K562 treated with DMSO at 1 percent for 24 hours (cell line): Measurements from ENCODE around the gene BORA. TPM values are rescaled to one million over a fixed set of nuclear protein-coding genes. Genes with fewer than 3 reads are reported as not detected.

Experiments
- total RNA-seq: library from RNA; unstranded; fragments of 300-600 nt; gene quantifications from 2 replicates; pipeline ENCODE4 v1.2.3, GENCODE V29; 2022; ENCODE audit warnings: low read depth; ENCODE audit not compliant: insufficient read depth

The BORA gene
- 5.3 and 6.1 TPM in 2 replicates for total RNA-seq

DNA sequence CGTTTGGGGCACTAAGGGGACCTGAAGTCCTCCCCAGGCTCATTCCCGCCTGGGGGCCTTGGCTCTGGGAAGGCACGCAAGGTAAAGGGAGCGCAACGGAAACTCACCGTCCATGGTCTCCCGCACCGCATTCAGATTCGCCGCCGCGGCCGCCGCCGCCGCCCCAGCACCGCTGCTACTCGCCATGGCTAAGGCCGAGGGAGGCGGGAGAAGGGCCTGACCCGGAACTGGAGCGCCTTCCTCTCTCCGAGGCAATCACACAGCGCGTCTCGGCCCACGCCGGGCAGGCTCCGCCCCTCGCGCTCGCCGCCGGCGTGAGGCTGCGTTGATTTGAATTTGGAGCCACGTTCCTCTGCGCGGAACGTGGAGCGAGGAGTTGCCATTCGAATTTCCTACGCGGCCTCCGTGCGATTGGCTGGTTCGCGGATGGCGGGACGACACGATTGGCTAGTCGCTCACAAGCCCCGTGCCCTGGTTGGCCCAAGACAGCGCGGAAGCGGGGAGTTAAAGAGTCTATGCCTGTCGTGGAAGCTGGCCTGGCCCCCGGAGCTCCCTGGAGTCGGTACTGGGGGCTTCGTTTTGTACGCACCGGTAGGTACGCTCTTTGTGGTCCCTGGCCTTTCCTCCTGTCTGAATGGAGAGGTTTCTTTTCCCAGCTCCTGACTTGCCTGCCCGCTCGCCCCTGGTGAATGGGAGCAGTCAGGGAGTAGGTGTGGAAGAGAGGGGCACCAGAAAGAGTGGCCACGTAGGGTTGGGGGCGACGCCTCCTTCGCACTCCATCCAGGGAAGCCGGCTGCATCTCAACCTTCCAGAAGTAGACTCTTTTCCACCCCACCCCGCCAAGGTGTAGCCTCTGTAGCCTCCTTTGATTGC, at the start of gene BORA, which contains the start of gene MZT1:
Gene BORA (plus strand): TSS at position 507 of the 873 bp plus-strand sequence. CDS start 1,018 bp downstream, outside the sequence.
Gene MZT1 (minus strand): TSS at position 213 of the 873 bp plus-strand sequence. CDS start 27 bp downstream, at position 186.

GRCh38 chr13:72781451-72782439, 54.0 kb downstream of the BORA start, which contains the start of the genes DIS3 and PIBF1:
DIS3 (minus strand) TSS chr13:72781900; CDS start chr13:72781832, 68 bp downstream.
PIBF1 (plus strand) TSS chr13:72782133; CDS start chr13:72783470, 1,337 bp downstream.

Other genes starting within 250 kb of the BORA start
- gene MZT1, start 294 bp upstream of the BORA start, total RNA-seq: 8.2 and 12.1 TPM in 2 replicates
- gene DIS3, start 54.0 kb downstream of the BORA start, total RNA-seq: 10.0 and 13.9 TPM in 2 replicates
- gene PIBF1, start 54.2 kb downstream of the BORA start, total RNA-seq: 4.5 and 6.8 TPM in 2 replicates